ENCODE results near the gene FAM120B.

DNA sequence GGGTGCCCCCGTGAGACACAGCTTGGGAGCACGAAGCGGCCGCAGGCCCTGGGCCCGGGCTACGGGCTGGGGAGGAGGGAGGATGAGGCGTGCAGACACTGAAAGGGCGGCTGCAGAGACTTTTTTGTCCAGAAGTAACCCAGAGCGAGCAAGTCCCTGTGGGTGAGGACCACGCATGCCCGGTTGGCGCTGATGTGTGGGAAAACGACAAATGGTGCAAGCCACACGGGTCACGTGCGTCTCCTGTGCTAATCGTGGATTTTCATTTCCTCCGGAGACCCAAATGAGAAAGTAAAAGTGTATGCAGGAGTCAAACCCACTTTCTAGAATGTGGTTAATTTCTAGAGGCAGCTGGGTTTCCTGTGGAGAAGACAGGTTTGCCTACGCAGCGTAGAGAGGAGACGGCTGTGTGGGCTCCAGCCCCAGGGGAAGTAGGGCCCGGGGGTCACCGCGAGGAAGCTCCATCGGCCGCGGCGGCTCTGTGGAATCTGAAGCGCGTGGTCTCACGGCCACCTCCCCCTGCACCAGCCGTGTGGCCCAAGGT, 34.7 kb upstream of the FAM120B start:
- TF ChIP-seq SPI1 (IDR thresholded peaks at IDR 0.05; ENCODE audit: borderline replicate concordance, low read depth) = no peak
- TF ChIP-seq POLR2AphosphoS5 (IDR thresholded peaks at IDR 0.05; ENCODE audit: low read depth) = no peak

Data from HL-60 (cell line).